ENCODE data around the gene ALOX5AP.

Gene ALOX5AP

DNA sequence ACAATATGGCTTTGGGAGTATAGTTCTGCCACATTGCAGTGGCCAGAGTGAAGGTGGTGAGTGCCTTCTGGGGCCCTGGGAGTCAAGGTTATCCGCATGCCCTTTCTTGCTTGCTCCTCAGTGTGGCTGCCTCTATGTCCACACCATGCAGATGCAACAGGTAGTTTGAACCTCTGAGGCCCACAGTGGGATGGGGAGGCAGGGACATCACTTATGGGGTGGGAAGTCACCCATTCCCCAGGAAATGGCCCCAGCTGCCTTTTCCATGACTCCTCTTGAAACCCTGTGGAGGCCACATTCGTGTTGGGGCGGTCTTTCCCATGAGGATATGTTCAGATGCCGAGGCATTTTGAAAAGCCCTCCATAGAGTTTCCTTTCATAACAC, 20.0 kb upstream of the ALOX5AP start:
- DNase-seq: no peak

DNA sequence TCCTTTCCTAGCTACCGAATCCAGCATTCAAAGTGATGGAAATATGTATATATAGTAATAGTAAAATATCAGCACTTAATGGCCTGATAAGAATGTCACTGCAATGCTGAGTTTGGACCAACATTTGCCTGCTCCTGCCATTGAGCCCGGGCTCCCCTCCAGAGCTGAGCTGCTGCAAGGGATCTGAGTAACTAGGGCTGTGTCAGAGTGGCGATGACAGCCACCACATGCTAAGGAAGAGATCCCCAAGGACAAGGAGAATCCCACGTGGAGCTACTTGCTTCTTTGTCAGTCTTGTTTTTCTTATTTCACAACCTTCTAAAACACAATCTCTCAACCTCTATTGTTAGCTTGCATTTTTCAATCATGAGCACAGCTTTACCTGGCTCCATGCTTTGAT, 19.5 kb upstream of the ALOX5AP start:
- no peak for DNase-seq

DNA sequence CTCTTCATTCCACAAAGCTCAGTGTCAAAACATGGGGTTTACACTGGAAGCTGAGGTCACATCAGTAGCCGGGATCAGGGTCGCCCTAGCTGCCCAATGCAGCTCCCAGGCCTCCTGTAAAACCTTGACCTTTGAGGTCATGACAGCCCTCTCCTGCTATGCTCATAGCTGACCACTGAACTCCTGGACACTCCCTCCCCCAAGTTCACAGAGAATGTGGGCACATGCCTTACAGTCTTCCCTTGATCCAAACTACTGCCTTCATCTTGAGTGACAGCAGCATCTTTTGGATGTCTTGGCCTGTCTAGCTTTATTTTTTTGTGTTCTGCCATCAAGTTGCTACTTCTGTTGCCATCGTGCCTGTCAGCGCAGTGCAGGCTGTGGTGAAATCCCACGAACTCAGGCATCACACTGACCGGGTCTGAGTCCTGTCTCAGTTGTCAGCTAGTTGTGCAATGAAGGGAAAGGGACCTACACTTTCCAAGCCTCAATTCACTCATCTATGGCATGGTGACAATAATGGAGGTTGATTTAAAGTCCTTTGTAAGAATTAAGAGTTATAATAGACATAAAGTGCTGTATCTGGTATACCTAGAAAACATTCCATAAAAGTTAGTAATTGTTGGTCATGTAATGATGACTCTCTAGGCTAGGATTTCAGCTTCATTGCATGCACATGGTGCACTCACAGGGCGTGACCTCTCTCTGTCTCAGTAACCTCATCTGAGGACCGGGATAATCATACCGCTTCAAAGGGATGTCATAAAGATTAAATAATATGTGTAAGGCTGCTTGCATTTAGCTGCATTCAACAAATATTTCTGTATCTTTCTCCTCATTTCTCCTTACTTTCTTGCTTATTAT, 16.4 kb upstream of the ALOX5AP start:
- no peak for DNase-seq

DNA sequence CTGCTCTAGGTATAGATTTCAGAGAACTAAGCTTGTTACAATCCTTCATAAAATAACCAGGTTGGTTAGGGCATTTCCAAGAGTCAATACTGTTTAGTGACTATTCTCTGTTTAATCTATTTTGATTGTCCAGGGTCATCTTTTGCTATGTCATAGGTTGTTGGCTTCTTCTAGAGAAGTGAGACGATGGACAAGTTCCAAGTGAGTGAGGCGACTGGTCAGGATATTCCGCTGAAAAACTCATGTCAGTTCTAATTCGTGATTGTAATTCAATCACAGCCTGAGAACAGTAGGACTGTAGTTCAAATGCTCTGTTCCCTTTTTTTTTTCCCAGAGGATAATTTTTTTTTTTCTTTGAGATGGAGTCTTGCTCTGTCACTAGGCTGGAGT, 15.8 kb upstream of the ALOX5AP start:
- no peak for DNase-seq

DNA sequence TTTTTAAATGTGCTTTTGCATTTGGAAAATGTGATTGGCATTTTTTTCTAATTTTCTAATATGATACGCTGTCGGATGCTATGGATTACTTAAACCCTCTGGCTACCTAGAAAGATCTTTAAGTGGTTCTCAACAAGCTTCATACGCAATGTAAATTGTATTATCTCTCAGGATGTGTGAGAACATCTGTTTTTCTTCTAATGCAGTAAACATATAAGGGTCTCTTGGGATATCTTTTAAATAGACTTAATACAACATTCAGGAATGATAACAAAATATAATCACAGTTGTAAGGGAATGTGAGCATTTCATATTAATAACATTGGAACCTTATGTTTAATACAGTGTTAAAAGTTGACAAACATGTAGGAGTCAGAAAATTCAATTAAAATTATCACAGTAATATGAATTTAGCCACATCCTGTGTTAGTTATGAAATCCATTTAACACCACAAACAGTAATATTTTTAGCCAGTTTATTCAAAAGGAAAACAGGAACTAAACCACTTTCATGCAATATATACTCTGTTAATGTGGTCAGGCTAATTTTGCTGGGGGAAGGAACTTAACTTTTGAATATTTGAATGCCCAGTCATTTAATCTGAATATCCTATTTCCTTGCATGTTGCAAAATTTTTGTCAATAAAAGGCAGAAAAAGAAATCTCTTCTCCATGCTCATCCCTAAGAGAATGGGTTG, 15.0 kb upstream of the ALOX5AP start:
- no peak for DNase-seq

DNA sequence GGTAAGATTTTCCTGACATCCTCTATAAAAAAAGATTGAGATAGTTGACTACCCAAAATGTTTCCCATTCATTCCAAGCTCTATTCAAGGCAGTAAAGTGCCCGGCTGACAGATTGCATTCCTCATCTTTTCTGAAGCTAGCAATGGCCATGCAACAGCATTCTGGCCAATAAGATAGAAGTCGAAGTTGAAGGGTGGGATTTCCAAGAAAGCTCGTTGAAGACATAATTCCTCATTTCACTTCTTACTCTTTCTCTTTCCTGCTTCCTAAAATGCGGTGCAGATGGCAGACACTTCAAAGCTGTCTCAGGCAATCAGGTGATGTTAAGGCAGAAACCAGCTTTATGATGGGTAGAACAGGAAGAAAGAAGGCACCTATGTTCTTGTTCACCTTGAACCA, 13.4 kb upstream of the ALOX5AP start:
- DNase-seq: no peak

DNA sequence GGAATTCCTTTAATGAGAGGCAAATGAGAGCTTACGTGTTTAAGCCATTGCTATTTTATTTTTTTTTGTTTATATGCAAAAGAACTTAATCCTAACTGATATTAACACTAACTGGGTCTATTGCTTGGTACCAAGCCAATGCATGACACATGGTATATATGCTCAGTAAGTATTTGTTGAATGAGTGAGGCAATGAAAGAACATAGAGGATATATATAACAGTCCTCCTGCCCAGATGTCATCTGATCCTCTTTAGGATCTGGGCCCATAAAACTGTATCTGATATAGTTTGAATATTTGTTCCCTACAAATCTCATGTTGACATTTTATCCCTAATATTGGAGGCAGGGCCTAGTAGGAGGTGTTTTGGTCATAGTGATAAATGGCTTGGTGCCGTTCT, 13.0 kb upstream of the ALOX5AP start:
- DNase-seq: no peak

DNA sequence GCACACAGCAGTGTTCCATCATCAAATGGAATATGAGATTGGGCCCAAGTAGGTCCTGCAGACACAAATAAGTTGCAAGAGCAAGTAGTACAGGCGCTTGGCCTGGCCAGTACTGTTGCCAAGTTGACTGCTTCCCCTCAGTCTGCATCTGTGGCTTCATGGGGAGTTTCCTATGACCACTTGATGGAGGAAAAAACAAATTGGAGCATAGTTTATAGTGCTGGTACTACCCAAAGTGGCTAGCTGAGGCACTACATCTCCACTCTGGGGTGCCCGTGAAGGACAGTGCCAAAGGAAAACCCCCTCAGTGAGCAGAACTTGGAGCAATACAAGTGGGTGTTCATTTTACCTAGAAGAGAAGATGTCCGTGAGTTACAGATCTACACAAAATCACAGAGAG, 10.6 kb upstream of the ALOX5AP start:
- DNase-seq: no peak

DNA sequence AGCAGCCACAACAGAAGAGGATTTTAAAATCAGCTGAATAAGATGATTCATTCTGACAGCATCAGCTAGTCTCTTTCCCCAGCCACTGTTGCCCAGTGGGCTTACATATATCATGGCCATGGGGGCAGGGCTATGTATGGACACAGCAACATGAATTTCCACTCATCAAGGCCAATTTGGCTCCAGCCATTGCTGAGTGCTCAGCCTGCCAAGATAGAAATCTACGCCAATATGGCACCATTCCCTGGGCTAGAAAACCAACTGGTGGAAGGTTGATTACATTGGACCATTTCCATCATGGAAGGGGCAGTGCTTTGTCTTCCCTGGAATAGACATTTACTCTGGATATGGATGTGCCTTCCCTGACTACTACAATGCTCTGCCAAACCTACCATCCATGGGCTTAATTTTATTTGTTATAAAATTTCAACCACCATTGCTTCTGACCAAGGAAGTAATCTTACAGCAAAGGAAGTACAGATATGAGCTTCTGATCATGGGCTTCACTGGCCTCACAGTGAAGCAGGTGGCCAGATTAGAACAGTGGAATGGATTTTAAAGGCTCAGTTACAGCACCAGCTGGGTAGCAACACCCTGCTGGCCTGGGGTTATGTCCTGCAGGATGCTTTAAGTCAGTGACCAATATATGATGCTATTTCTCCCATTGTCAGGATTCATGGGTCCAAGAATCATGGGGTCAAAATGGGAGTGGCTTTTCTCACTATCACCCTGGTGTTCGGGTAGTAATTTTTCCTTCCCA, 9.8 kb upstream of the ALOX5AP start:
- no peak for DNase-seq

DNA sequence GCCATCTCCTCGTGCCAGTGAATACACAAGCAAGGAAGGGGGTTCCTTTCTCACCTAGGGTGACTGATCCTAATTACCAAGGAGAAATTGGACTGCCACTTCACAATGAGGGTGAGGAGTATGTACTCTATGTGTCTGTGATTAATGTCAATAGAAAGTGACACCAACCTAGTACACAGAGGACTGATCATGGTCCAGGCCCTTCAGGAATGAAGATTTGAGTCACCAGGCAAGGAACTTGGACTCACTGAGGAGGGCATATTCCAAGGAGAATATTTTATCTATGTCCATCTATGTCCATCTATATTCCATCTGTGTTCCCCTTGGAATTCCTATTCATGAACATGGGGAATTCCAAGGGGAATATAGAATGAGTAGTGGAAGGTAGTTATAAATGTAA, 9.2 kb upstream of the ALOX5AP start:
- DNase-seq: no peak

DNA sequence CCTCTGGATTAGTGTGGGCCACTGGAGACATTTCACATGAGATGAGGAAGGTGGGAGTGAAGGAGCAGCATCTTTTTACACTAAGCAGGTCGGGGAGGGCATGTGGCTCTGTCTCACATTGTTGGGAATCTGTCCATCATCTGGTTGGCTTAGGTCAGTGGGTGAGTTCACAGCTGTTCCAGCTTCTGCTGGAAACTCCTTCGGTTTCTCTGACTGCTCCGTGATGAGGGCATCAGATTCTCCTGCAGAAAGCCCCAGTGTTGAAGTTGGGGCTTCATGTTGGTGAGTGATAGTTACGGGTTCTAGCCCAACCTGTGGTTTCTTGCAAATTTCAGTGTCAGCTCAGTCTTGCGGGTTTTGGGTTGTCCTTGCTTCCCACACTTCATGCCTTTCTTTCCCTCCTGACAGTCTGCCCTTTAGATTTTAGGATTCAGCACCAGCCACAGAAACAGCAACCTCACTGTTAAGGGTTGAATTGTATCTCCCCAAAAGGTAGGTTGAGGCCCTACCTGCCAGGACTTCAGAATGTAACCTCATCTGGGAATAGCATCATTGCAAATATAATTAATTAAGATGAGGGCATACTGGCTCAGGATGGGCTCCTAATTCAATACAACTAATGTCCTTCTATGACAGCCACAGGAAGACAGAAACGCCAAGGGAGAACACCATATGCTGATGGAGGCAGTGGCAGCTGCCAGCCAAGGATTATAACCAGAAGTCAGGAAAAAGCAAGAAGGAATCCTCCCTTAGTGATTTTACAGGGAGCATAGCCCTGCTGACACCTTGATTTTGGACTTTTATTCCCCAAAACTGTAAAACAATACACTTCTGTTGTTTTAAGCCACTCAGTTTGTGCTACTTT, 7.6 kb upstream of the ALOX5AP start:
- no peak for DNase-seq

DNA sequence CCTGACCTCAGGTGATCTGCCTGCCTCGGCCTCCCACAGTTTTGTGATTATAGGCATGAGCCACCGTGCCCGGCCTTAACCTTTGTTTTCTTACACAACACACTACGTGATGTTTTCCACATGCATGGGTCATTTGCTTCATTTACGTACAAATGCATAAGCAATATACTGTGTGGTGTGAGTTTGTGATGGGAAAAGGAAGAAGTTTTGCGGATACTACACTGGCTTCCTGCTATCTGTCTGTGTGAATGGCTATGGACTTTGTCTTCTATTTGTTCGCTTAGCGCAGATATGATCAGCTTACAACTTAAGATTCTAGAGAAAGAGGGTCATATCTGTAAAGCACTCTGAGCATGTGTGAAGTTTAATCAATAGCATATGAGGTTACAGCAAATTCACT, 5.5 kb upstream of the ALOX5AP start:
- no peak for DNase-seq

DNA sequence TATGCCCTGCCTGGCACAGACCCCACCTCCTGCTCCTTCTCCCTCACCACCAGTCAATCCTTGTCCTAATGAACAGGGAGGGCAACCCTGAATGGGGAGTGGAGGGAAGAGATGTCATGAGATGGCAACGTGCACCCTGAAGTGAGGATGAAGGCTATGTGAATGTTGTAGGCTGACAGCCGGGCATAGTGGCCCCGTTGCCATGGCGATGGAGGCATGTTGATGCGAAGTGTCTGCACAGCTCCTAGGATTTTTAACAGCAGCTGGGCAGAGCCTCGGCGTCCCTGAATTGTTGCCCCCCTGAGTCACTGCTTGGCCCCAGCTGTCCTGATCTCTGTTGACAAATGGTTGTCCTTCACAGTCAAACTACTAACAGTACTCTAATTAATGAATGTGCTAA, 4.8 kb upstream of the ALOX5AP start:
- no peak for DNase-seq

DNA sequence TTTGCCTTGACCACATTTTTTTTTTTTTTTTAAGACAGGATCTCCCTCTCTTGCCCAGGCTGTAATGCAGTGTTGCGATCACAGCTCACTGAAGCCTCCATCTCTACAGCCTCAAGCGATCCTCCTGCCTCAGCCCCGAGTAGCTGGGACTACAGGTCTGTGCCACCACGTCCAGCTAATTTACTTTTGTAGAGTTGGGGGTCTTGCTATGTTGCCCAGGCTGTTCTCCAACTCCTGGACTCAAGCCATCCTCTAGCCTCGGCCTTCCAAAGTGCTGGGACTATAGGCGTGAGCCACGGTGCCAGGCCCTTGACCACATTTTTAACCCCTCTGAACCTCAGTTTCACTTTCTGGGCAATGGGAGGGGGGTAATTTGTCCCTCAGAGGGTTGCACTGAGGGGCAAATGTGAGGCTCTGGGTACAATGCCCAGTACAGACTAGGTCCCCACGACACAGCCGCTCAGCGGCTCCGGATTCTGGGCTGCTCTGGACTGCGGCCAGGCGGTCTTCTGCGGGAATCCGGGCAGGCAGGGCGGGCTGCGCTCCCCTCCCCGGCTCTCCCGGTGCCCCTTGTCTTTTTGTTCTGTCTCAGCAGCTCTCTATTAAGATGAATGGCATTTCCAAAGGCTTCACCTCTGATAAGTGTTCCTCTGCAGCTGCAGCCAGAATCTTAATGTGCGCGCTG, 3.8 kb upstream of the ALOX5AP start:
- no peak for DNase-seq

DNA sequence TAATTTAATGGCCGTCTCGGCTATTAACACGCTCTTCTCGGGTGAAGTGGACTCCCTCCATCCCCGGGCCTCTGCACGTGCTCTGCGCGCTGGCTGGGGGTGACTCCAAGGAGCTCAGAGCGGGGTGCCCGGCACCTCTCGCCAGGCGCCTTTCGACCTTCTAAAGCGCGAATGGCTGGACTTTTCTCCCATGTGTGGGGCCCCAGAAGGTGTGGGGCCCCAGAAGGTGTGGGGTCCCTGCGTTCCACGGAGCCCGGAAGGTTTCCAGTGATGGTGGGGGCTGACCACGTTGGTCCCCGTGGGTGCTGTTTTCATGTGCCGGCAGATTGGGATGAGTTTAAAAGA, 3.3 kb upstream of the ALOX5AP start:
- DNase-seq: no peak

DNA sequence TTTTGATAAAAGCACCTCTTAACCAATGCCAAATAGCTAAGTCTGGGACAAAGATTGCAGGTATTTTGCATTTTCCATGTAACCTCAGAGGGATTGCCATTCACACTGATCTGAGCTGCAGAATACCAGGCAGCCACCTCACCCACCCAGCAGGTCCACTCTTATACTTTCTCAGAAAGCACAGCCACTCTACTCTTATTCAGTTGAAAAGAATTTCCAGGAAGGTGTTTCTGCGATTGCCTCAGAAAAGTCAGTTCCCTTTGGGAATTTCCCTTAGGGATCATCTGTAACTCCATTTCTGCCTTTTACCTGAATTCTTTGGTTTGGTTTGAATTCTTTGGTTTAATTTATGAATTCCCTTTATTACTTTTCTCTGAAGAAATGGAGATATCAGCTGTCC, 904 bp upstream of the ALOX5AP start:
- no peak for DNase-seq

DNA sequence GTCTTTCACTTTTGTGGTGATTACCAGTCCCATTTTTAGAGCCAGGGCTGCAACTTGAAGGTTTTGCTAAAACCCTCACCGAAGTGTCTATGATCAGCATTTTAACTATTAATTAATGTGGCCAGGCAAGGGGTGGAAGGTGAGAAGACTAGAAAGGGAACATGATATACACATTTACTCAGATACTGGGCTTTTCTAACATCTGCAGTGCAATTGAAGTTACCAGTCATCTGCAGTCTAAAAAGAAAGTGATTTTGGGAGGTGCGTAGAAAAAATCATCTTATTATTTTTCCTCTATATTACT, 481 bp downstream of the ALOX5AP start:
- no peak for DNase-seq

DNA sequence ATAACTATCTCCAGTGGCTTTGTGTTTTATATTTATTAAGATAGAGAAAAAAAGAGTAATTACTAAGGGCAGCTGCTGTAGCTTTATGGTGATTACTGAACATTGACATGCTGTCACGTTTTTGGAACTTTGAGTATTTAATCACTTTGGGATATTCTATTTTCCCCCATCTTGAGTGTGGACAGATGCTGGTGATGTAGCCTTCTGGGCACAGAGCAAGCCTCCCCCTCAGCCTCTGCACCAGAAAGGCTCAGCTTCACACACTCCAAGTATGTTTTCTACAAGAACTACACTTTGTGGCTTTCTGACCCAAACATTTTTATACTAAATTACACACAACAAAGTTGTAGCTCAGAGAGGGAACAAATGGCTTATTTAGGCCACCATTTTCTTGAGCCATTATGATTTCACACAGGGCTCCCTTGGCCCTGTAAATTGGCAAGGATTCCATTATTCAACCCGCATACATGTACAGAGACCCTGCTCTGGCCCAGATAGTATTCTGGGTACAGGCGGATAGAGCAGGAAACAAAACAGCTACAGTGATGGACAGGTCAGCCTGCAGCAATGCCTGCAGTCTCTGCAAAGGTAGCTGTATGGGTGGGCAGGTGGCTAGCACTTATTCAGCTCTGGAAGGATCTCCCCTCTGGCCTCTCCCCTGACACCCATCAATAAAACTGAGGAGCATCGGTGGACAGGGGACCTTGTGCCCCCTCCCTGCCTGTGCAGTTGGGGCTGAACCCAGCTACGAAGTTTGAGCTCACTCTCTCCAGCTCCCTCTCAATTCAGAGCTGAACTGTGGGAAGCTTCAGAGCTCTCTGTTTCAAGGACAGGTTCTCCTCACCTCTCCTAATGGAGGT, 1.3 kb downstream of the ALOX5AP start:
- no peak for DNase-seq

DNA sequence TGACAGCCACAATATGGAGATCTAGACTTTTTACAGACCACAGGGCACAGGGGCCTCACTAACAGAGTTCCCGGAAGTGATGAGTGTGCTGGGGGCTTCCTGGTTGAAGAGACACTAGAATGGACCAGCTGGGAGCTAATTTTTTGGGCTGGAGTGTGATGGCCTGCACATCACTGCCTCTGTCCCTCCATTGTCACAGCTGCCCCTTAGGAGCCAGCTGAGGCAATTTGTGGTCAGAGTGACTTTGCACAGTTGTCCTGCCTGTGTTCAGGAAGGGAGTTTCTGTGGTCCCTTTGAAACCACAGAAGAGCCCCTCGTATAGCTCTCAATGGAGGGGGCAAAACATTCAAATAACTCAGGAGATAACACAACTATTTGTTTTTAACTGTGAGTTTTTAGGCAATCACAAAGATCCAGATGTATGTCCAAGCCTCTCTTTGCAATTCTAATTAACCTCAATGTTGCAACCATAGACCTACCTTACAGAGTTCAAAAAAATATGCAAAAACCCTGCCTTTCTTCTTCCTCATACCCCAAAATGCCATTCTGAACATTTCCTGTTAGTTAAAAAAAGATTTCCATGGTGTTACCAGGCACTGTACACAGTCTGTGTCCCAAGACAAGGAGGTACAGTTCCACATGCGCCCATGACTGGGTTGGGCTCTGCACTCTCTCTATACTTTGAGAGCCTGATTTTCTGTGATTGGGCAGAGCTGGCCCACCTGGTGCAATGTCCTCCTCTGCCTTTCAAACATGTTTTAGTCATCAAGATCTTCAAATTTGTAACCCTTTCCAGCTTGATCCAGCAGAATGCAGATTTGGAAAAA, 2.4 kb downstream of the ALOX5AP start:
- no peak for DNase-seq

DNA sequence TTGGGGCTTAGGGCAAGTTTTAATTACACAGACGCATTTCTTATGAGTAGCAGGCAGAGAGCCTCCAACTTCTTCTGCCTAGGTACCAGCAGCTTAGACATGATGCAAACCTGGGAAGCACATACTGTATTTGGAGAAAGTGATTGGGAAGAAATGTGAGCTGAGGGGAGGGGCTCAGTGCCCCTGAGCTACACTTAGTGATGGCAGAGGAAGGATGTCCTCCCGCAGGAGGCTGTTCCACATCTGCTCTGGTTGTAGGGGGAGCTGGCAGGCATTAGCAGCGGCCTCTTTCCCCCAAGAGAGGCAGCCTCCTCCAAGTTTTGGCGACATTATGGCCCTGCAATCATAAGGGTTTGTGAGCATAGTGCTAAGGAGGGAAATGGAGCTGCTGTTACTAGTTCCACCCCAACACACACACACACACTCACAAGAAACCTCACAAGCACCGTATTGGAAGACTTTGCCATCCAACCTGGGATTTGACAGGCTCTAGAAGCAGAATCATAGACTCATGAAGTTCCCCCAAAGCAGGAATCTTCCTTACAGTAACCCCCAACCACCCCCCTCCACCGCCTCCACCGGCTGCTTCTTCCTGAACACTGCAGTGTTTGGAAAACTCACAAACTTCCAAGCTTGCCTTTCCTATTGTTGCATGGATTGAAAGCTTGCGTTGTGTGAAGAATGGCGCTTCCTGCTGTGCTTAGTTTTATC, 3.3 kb downstream of the ALOX5AP start:
- DNase-seq: no peak

All from NCI-H2081 treated with DMSO at 0.1 percent for 48 hours (cell line).